Activated naive CD4-positive, alpha-beta T cell treated with anti-CD3 and anti-CD28 coated beads, Interleukin-2, amount 10 ng/mL, durations not matched to agents 7 days and 5 days (primary cell): ENCODE data around the gene CYP8B1.

Experiments
- CTCF ChIA-PET: fragments of 350-600 bp; sonication (Branson Sonifier 250); formaldehyde crosslinking; loops from one replicate; lab custom pipeline; 2021; ENCODE audit warnings: antibody characterized with exemption; lab: Charles Lee
- DNase-seq: peaks from one replicate; pipeline ENCODE4 v3.0.0-alpha.2; 2020
- H3K27ac Mint-ChIP-seq: one replicate; pipeline ENCODE4 v1.8.0; 2021; ENCODE audit warnings: mild to moderate bottlenecking, moderate library complexity, mixed read lengths
- H3K27me3 Mint-ChIP-seq: one replicate; pipeline ENCODE4 v1.8.0; 2021; ENCODE audit warnings: mild to moderate bottlenecking, mixed read lengths
- H3K36me3 Mint-ChIP-seq: one replicate; pipeline ENCODE4 v1.8.0; 2021; ENCODE audit warnings: mixed read lengths
- H3K4me1 Mint-ChIP-seq: one replicate; pipeline ENCODE4 v1.8.0; 2021; ENCODE audit warnings: mixed read lengths
- H3K4me3 Mint-ChIP-seq: one replicate; pipeline ENCODE4 v1.8.0; 2021; ENCODE audit warnings: mild to moderate bottlenecking, moderate library complexity, mixed read lengths
- H3K9me3 Mint-ChIP-seq: one replicate; pipeline ENCODE4 v1.8.0; 2021; ENCODE audit warnings: mixed read lengths

Gene CYP8B1

GRCh38 chr3:42876401-42876800 is 722 bp upstream of the CYP8B1 start:
- Mint-ChIP-seq H3K27ac (no peak overlapping the region), H3K4me1 (peaks cover 8% of the 10 kb centered on the region), H3K9me3 (no peaks in the 10 kb centered on the region), H3K36me3 (no peaks in the 10 kb centered on the region), H3K4me3 (no peak overlapping the region), H3K27me3 (peaks cover 44% of the 10 kb centered on the region)
- no peak for DNase-seq
- CTCF ChIA-PET: no interaction called here

GRCh38 chr3:42874749-42875148 is 930 bp downstream of the CYP8B1 start:
- no peak for DNase-seq
- no peaks in the 10 kb centered on the region for H3K36me3 Mint-ChIP-seq
- H3K4me3 Mint-ChIP-seq: no peak overlapping the region
- CTCF ChIA-PET: interaction anchor here (1.4 kb wide), 1 partner anchor 36 kb away, joined by 4 read pairs; no protein-coding TSS in a partner anchor
- H3K27ac Mint-ChIP-seq: no peak overlapping the region
- H3K27me3 Mint-ChIP-seq: peaks cover 37% of the 10 kb centered on the region
- no peaks in the 10 kb centered on the region for H3K9me3 Mint-ChIP-seq
- H3K4me1 Mint-ChIP-seq: no peaks in the 10 kb centered on the region

- CTCF ChIA-PET: interaction anchor here (1.4 kb wide), 1 partner anchor 34 kb away, joined by 4 read pairs; no protein-coding TSS in a partner anchor
- Mint-ChIP-seq H3K4me1 (no peaks in the 10 kb centered on the region), H3K27me3 (peaks cover 43% of the 10 kb centered on the region), H3K36me3 (no peaks in the 10 kb centered on the region), H3K27ac (no peak overlapping the region), H3K4me3 (no peak overlapping the region), H3K9me3 (no peaks in the 10 kb centered on the region)
- no peak for DNase-seq
Measured at GRCh38 chr3:42873221-42873982, 2.3 kb downstream of the CYP8B1 start.

- no peak for DNase-seq
- no peaks in the 10 kb centered on the region for H3K9me3 Mint-ChIP-seq
- no peaks in the 10 kb centered on the region for H3K4me1 Mint-ChIP-seq
- H3K27me3 Mint-ChIP-seq: peaks cover 43% of the 10 kb centered on the region
- no peak overlapping the region for H3K27ac Mint-ChIP-seq
- H3K4me3 Mint-ChIP-seq: no peak overlapping the region
- CTCF ChIA-PET: no interaction called here
- H3K36me3 Mint-ChIP-seq: no peaks in the 10 kb centered on the region
Measured at GRCh38 chr3:42872718-42873117, 3.0 kb downstream of the CYP8B1 start.

- CTCF ChIA-PET: interaction anchor here (0.8 kb wide), 1 partner anchor 40 kb away, joined by 4 read pairs; no protein-coding TSS in a partner anchor
- Mint-ChIP-seq H3K4me3 (no peak overlapping the region), H3K9me3 (no peaks in the 10 kb centered on the region), H3K27me3 (peaks cover 43% of the 10 kb centered on the region), H3K4me1 (no peaks in the 10 kb centered on the region), H3K27ac (no peak overlapping the region), H3K36me3 (no peaks in the 10 kb centered on the region)
- DNase-seq: no peak
Measured at GRCh38 chr3:42871592-42872196, 4.0 kb downstream of the CYP8B1 start.

- H3K9me3 Mint-ChIP-seq: no peaks in the 10 kb centered on the region
- H3K27me3 Mint-ChIP-seq: peaks cover 33% of the 10 kb centered on the region
- CTCF ChIA-PET: interaction anchor here (1.2 kb wide), 1 partner anchor 89 kb away, joined by 3 read pairs; no protein-coding TSS in a partner anchor
- no peak for DNase-seq
- no peak overlapping the region for H3K4me3 Mint-ChIP-seq
- no peaks in the 10 kb centered on the region for H3K4me1 Mint-ChIP-seq
- no peaks in the 10 kb centered on the region for H3K36me3 Mint-ChIP-seq
- no peak overlapping the region for H3K27ac Mint-ChIP-seq
Measured at GRCh38 chr3:42868841-42869240, 6.8 kb downstream of the CYP8B1 start.

- H3K36me3 Mint-ChIP-seq: no peaks in the 10 kb centered on the region
- H3K9me3 Mint-ChIP-seq: no peaks in the 10 kb centered on the region
- no peak overlapping the region for H3K27ac Mint-ChIP-seq
- no peak overlapping the region for H3K4me3 Mint-ChIP-seq
- H3K4me1 Mint-ChIP-seq: no peaks in the 10 kb centered on the region
- DNase-seq: no peak
- CTCF ChIA-PET: no interaction called here
- peaks cover 23% of the 10 kb centered on the region for H3K27me3 Mint-ChIP-seq
Measured at GRCh38 chr3:42867138-42867537, 8.5 kb downstream of the CYP8B1 start.

GRCh38 chr3:42865256-42865655 is 10.4 kb downstream of the CYP8B1 start:
- CTCF ChIA-PET: no interaction called here
- Mint-ChIP-seq H3K9me3 (no peaks in the 10 kb centered on the region), H3K27me3 (peaks cover 13% of the 10 kb centered on the region), H3K27ac (no peak overlapping the region), H3K4me1 (no peaks in the 10 kb centered on the region), H3K36me3 (no peaks in the 10 kb centered on the region), H3K4me3 (no peak overlapping the region)
- DNase-seq: no peak

- CTCF ChIA-PET: no interaction called here
- H3K27me3 Mint-ChIP-seq: peaks cover 13% of the 10 kb centered on the region
- no peak for DNase-seq
Measured at GRCh38 chr3:42864321-42864950, 11.2 kb downstream of the CYP8B1 start.

GRCh38 chr3:42856544-42856943 is 19.1 kb downstream of the CYP8B1 start:
- H3K27ac Mint-ChIP-seq: no peak overlapping the region
- peaks cover 33% of the 10 kb centered on the region for H3K27me3 Mint-ChIP-seq

More at GRCh38 chr3:42864321-42864950, 11.2 kb downstream of the CYP8B1 start:
- no peaks in the 10 kb centered on the region for H3K9me3 Mint-ChIP-seq
- no peak overlapping the region for H3K27ac Mint-ChIP-seq
- no peaks in the 10 kb centered on the region for H3K36me3 Mint-ChIP-seq
- H3K4me1 Mint-ChIP-seq: no peaks in the 10 kb centered on the region
- H3K4me3 Mint-ChIP-seq: no peak overlapping the region

GRCh38 chr3:42855547-42856380 is 19.9 kb downstream of the CYP8B1 start:
- Mint-ChIP-seq H3K27ac (no peak overlapping the region), H3K36me3 (no peaks in the 10 kb centered on the region), H3K27me3 (peaks cover 38% of the 10 kb centered on the region), H3K9me3 (no peaks in the 10 kb centered on the region), H3K4me1 (no peaks in the 10 kb centered on the region), H3K4me3 (no peak overlapping the region)
- no peak for DNase-seq
- CTCF ChIA-PET: no interaction called here

More at GRCh38 chr3:42856544-42856943, 19.1 kb downstream of the CYP8B1 start:
- Mint-ChIP-seq H3K9me3 (no peaks in the 10 kb centered on the region), H3K4me1 (no peaks in the 10 kb centered on the region), H3K4me3 (no peak overlapping the region), H3K36me3 (no peaks in the 10 kb centered on the region)
- CTCF ChIA-PET: no interaction called here
- DNase-seq: no peak

- no peak overlapping the region for H3K4me3 Mint-ChIP-seq
- H3K9me3 Mint-ChIP-seq: no peaks in the 10 kb centered on the region
- no peaks in the 10 kb centered on the region for H3K4me1 Mint-ChIP-seq
- CTCF ChIA-PET: no interaction called here
- peaks cover 41% of the 10 kb centered on the region for H3K27me3 Mint-ChIP-seq
- DNase-seq: no peak
- H3K27ac Mint-ChIP-seq: no peak overlapping the region
- no peaks in the 10 kb centered on the region for H3K36me3 Mint-ChIP-seq
Measured at GRCh38 chr3:42855219-42855546, 20.5 kb downstream of the CYP8B1 start.

GRCh38 chr3:42853739-42854302 is 21.9 kb downstream of the CYP8B1 start:
- H3K27me3 Mint-ChIP-seq: peaks cover 32% of the 10 kb centered on the region
- H3K36me3 Mint-ChIP-seq: no peaks in the 10 kb centered on the region
- CTCF ChIA-PET: interaction anchor here (3.9 kb wide), 1 partner anchor 14 kb away, joined by 12 read pairs; no protein-coding TSS in a partner anchor
- H3K4me3 Mint-ChIP-seq: no peak overlapping the region
- no peaks in the 10 kb centered on the region for H3K9me3 Mint-ChIP-seq
- no peak overlapping the region for H3K27ac Mint-ChIP-seq
- no peak for DNase-seq
- no peaks in the 10 kb centered on the region for H3K4me1 Mint-ChIP-seq
